ENCODE results near the gene LGALSL. TPM values are rescaled to one million over a fixed set of nuclear protein-coding genes. Genes with fewer than 3 reads are reported as not detected.

Gene LGALSL
- total and polyA plus RNA-seq, 2 of the 13 experiments (the other 11 are each of a cell fraction or from before 2014, with no cell fraction given), result 15.4 to 20.0 TPM

DNA sequence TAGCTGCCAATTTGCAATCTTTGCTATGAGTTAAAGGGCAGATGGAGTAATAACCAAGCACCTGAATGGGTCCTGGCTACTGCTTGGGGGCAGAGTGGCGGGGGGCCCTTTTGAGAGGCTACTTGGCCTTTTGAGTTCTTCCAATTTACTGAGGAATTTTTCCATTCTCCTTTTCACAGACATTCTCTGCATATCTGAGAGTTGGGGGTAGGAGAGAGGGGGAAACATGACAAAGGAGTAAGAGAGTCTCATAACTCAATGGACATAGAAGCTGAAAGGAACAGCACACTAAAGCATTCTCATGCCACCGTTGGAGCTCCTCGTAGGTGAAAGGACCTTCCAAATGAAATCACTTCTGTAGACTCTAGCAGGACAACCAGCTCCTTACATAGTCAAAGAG, 16.1 kb downstream of the LGALSL start:
- Histone ChIP-seq H3K36me3 (replicated peaks in 1 of 2; ENCODE audit: control insufficient read depth in 1 of 2, insufficient read depth in 2 of 2, low read length in 2 of 2) (no peaks in the 10 kb centered on the region), H3K9ac (ENCODE audit: insufficient read depth, low read depth, low read length) (no peak overlapping the region), H3K27ac (ENCODE audit: extremely low read length, insufficient read depth, low read length) (no peak overlapping the region), H3K4me1 (ENCODE audit: insufficient read depth, low read length) (peaks cover 9% of the 10 kb centered on the region), H3K4me2 (ENCODE audit: low read depth, low read length) (no peak overlapping the region), H3K27me3 (ENCODE audit: control insufficient read depth in 1 of 2, insufficient read depth in 2 of 2, low read length in 2 of 2) (peaks cover 0 to 11% of the 10 kb centered on the region in 2 experiments; a peak in 2 of 5 replicates), H4K20me1 (ENCODE audit: insufficient read depth, low read length) (no peaks in the 10 kb centered on the region), H3K4me3 (replicated peaks in 1 of 3; ENCODE audit: insufficient read depth in 1 of 3, low read depth in 2 of 3, low read length in 3 of 3) (no peak overlapping the region), H3K79me2 (ENCODE audit: insufficient read depth, low read length) (no peaks in the 10 kb centered on the region), H3K9me3 (ENCODE audit: low read length) (no peaks in the 10 kb centered on the region), H2AFZ (ENCODE audit: low read length) (no peak overlapping the region)
- no peak for FAIRE-seq
- in situ Hi-C loops (cut with HindIII; ENCODE audit: extremely low pct_ligation_motif_present, low pct_unique_long_range_greater_than_20kb), result no loop called here
- no peak for DNase-seq (ENCODE audit: low spot score)
- TF ChIP-seq ZSCAN25 (CRISPR knock-in tag; IDR thresholded peaks at IDR 0.05), result no peak
- TF ChIP-seq, protein P1, sequence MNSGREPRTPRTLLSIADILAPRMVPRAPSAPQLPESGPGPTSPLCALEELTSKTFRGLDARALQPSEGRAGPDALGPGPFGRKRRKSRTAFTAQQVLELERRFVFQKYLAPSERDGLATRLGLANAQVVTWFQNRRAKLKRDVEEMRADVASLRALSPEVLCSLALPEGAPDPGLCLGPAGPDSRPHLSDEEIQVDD (CRISPR knock-in tag; IDR thresholded peaks at IDR 0.05; ENCODE audit: borderline replicate concordance), result no peak
- no peak for TF ChIP-seq BORCS8-MEF2B (CRISPR knock-in tag; IDR thresholded peaks at IDR 0.05)
- TF ChIP-seq, protein P2, sequence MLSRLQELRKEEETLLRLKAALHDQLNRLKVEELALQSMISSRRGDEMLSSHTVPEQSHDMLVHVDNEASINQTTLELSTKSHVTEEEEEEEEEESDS (CRISPR knock-in tag; IDR thresholded peaks at IDR 0.05; ENCODE audit: borderline replicate concordance), result no peak
- WGBS (ENCODE audit: low lambda C conversion rate), result 12% methylated on average over 3 of the region's 3 CpGs
- ATAC-seq, result no peak
- ChIA-PET POLR2A (no interaction called here), CTCF (ENCODE audit: low intra/inter-chr PET ratio, low total read pairs) (no interaction called here)
- BruUV-seq (replicated peaks), result no TSS peak
- intact Hi-C loops (cut with micrococcal nuclease; ENCODE audit: unreplicated experiment), result no loop called here

DNA sequence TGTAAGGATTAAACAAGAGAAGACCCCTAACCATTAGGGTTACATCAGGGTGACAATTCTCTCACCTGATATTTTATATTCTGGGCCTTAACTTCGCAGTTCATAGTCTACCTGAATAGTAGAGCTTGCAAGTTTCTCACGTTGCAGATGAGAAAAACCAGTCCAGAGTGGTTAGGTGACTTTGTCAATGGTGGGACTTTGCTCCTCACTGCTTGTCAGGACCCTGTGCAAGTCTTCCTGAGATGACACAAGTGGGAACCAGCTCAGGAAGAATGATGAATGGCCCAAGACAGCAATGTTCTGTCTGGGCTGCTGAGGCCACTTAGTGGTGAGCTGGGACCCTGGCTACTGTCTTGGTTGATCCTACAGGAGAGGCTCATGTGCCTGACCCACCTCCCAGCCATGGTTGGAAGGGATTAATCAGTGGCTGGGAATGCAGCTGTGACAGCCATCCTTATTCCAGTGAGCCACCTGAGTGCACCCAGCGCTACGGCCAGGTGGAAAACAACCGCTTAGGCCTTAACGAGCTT, 16.9 kb downstream of the LGALSL start:
- no peaks in the 10 kb centered on the region for H3K9me3 ChIP-seq (ENCODE audit: low read length)
- in situ Hi-C loops (cut with HindIII; ENCODE audit: extremely low pct_ligation_motif_present, low pct_unique_long_range_greater_than_20kb), result no loop called here
- DNase-seq (ENCODE audit: low spot score) (no peak), ATAC-seq (peak; percentile 35), FAIRE-seq (no peak)
- ChIA-PET CTCF (ENCODE audit: low intra/inter-chr PET ratio, low total read pairs) (no interaction called here), POLR2A (no interaction called here)
- no peaks in the 10 kb centered on the region for H4K20me1 ChIP-seq (ENCODE audit: insufficient read depth, low read length)
- peaks cover 9% of the 10 kb centered on the region for H3K4me1 ChIP-seq (ENCODE audit: insufficient read depth, low read length)
- no peak overlapping the region for H2AFZ ChIP-seq (ENCODE audit: low read length)
- 0 out of 2 replicates have a peak overlapping the region, but pooled peaks have one; percentile 15 for H3K4me2 ChIP-seq (ENCODE audit: low read depth, low read length)
- no peaks in the 10 kb centered on the region for H3K36me3 ChIP-seq (replicated peaks in 1 of 2; ENCODE audit: control insufficient read depth in 1 of 2, insufficient read depth in 2 of 2, low read length in 2 of 2)
- intact Hi-C loops (cut with micrococcal nuclease; ENCODE audit: unreplicated experiment), result no loop called here
- no peak overlapping the region for H3K9ac ChIP-seq (ENCODE audit: insufficient read depth, low read depth, low read length)
- H3K27me3 ChIP-seq (ENCODE audit: control insufficient read depth in 1 of 2, insufficient read depth in 2 of 2, low read length in 2 of 2), result peaks cover 0 to 11% of the 10 kb centered on the region in 2 experiments; a peak in 2 of 5 replicates
- H3K4me3 ChIP-seq (replicated peaks in 1 of 3; ENCODE audit: insufficient read depth in 1 of 3, low read depth in 2 of 3, low read length in 3 of 3), result no peak overlapping the region
- no peaks in the 10 kb centered on the region for H3K79me2 ChIP-seq (ENCODE audit: insufficient read depth, low read length)
- 70% methylated on average over 6 of the region's 6 CpGs for WGBS (ENCODE audit: low lambda C conversion rate)
- BruUV-seq (replicated peaks), result no TSS peak
- no peak overlapping the region for H3K27ac ChIP-seq (ENCODE audit: extremely low read length, insufficient read depth, low read length)
- TF ChIP-seq NFYC (CRISPR knock-in tag; IDR thresholded peaks at IDR 0.05), result no peak
- no peak for TF ChIP-seq DNMT1 (CRISPR knock-in tag; IDR thresholded peaks at IDR 0.05)
- TF ChIP-seq SNAI1 (CRISPR knock-in tag; IDR thresholded peaks at IDR 0.05; ENCODE audit: borderline replicate concordance), result no peak
- peak; percentile 38 for TF ChIP-seq STAG1 (CRISPR knock-in tag; IDR thresholded peaks at IDR 0.05)
- TF ChIP-seq, protein P3, sequence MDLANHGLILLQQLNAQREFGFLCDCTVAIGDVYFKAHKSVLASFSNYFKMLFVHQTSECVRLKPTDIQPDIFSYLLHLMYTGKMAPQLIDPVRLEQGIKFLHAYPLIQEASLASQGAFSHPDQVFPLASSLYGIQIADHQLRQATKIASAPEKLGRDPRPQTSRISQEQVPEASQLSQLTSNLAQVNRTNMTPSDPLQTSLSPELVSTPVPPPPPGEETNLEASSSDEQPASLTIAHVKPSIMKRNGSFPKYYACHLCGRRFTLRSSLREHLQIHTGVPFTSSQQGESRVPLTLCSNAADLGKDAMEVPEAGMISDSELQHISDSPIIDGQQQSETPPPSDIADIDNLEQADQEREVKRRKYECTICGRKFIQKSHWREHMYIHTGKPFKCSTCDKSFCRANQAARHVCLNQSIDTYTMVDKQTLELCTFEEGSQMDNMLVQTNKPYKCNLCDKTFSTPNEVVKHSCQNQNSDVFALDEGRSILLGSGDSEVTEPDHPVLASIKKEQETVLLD (CRISPR knock-in tag; IDR thresholded peaks at IDR 0.05; ENCODE audit: low read depth), result no peak
- no peak for TF ChIP-seq ZNF225 (CRISPR knock-in tag; IDR thresholded peaks at IDR 0.05)
- TF ChIP-seq, protein P4, sequence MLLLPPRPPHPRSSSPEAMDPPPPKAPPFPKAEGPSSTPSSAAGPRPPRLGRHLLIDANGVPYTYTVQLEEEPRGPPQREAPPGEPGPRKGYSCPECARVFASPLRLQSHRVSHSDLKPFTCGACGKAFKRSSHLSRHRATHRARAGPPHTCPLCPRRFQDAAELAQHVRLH (CRISPR knock-in tag; IDR thresholded peaks at IDR 0.05; ENCODE audit: borderline replicate concordance, low read depth), result no peak
- TF ChIP-seq, protein P5, sequence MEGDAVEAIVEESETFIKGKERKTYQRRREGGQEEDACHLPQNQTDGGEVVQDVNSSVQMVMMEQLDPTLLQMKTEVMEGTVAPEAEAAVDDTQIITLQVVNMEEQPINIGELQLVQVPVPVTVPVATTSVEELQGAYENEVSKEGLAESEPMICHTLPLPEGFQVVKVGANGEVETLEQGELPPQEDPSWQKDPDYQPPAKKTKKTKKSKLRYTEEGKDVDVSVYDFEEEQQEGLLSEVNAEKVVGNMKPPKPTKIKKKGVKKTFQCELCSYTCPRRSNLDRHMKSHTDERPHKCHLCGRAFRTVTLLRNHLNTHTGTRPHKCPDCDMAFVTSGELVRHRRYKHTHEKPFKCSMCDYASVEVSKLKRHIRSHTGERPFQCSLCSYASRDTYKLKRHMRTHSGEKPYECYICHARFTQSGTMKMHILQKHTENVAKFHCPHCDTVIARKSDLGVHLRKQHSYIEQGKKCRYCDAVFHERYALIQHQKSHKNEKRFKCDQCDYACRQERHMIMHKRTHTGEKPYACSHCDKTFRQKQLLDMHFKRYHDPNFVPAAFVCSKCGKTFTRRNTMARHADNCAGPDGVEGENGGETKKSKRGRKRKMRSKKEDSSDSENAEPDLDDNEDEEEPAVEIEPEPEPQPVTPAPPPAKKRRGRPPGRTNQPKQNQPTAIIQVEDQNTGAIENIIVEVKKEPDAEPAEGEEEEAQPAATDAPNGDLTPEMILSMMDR (CRISPR knock-in tag; IDR thresholded peaks at IDR 0.05), result peak; percentile 17; the same call in 1 of the 2 replicates
- TF ChIP-seq HOXA3 (CRISPR knock-in tag; IDR thresholded peaks at IDR 0.05), result no peak
